GM21786 (cell line): ENCODE measurements around the gene SHC2.

ENCODE experiments used
- ATAC-seq: cut with Tn5 transposase; IDR thresholded peaks from one replicate; pipeline ENCODE4 v1.9.1; 2021; ENCODE audit not compliant: unreplicated experiment

The SHC2 gene

DNA sequence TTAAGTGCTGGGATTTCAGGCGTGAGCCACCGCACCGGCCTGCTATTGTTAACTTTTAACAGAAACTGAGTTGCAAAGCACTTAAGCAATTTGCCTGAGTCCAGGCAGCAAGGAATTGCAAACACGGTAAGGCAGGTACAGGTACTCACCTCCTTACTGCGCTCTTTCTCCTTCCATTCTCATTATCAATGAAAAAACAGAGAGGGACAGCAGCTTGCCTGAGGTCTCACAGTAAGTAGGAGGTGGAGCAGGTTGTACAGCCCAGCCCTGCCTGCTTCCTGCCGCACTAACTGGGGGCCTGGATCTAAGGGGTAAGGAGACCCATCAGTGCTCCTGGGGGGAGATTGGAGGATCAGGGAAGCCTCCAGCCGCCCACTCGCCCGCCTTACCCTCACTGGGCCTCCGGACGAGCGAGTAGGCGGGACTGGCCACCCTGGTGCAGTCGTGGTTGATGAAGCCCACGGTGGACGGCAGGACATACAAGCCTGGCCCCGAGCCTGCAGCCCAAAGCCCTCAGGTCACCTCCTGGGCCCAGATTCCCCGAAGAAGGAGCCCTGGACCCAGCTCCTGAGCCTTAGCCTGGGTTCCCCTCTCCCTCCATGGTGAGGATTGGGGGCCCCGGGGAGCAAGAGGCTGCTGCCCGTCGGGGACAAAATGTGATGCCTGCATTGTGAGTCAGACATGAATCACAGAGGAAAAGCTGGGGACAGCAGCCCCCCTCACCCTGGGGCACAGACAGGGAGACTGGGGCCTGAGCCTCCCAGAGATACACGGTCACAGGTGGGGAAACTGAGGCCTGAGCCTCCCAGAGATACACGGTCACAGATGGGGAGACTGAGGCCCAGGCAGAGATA is 11.4 kb upstream of the SHC2 start:
- ATAC-seq = no peak

- no peak for ATAC-seq
These were observed 9.9 kb upstream of the SHC2 start for GRCh38 chr19:470701-471100.

- no peak for ATAC-seq
These were observed 9.0 kb upstream of the SHC2 start for GRCh38 chr19:469833-470232.

DNA sequence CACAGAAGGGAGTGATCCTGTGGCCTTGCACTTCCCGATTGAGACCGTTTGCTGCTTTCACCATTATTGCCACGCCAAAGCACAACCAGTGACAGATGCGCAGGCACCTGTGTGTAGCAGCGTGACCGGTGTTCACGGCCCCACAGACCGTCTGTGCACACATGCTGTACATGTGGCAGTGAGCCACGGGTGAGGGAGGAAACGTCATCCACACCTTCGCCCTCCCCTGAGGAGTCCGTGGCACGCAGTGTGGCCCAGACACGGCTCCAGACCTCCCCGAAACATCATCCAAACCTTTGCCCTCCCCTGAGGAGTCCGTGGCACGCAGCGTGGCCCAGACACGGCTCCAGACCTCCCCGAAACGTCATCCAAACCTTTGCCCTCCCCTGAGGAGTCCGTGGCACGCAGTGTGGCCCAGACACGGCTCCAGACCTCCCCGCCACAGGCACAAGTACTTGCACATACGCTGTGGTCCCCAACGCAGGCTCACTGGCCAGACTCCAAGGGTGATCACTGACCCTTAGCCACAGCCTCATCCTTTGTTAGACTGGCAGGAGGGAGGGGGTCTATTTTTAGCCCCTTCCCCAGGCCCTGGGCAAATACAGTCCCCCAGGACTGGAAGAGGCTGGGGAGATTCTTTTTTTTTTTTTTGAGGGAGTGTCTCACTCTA is 7.9 kb upstream of the SHC2 start:
- ATAC-seq = no peak

GRCh38 chr19:467554-467953 is 6.7 kb upstream of the SHC2 start:
- ATAC-seq = no peak

GRCh38 chr19:465056-465816 is 4.4 kb upstream of the SHC2 start:
- no peak for ATAC-seq

GRCh38 chr19:464208-464545 is 3.3 kb upstream of the SHC2 start:
- no peak for ATAC-seq

DNA sequence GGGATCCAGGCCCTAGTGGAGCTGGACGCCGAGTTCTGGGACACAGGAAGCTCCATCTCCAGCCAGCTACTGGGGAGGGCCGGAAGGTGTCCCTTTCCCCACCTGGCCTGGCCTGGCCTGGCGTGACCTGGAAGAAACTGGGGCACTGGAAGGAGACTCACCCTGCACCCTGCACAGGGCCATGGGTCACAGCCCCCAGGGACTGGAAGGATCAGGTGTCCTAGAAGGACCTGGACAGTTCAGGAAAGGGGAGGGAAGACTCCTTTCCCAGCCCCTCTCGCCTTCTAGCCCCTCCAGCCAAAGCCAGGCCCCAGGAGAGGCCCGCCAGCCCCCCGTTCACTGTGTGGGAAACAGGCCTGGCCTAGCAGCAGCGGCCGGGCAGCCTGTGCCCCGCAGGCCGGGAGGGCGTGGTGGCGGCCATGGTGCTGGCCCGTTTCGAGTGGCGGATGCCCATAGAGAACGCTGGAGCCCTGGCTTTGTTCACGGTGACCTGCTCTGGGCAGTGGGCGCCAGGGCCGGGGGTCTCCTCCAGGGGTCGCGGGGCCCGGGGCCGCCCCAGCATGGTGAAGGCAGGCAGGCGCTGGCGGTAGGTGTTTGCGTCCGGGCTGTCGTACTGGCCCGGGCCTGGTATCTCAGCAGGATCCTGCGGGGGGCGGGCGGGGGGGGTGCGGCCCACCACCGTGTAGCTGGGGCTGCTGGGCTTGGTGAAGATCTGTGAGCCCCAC is 2.8 kb upstream of the SHC2 start:
- ATAC-seq = no peak

DNA sequence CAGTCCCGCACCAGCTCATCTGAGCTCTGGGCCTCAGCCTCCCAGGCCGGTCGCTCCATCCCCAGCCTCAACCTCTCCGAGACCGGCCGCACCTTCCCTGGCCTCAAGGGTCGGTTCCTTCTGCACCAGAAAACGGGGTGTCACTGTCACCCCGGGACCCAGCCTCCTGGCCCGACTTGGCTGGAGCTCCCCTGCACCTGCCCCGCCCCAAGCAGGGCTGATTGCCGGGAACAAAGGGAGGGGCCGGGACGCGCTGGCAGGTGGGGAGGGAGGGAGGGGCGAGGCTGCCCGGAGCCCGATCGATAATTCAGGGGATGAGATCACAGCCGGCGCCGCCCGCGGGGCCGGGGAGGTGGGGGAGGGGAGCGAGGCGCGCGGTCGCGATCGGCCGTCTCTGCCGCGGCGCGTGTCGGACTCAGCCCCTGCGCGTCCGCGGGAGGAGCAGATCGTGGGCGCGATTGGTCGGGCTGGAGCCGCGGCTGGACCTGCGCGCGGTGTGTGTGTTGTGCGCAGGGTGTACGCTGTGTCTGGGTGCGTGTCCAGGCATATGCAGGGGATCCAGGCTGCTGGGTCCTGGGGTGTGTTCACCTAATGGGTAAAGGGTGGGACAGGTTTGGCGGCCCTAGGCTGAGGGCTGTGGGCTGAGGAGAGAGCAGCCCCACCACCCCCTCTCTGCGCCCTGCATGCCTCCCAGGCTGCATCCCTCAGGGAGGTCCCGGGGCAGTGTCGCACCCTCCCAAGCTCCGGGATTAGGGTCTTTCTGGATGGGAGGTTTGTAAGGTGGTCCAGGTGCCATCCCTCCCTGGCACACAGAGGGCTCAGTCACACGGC is 1.1 kb upstream of the SHC2 start:
- ATAC-seq = no peak

DNA sequence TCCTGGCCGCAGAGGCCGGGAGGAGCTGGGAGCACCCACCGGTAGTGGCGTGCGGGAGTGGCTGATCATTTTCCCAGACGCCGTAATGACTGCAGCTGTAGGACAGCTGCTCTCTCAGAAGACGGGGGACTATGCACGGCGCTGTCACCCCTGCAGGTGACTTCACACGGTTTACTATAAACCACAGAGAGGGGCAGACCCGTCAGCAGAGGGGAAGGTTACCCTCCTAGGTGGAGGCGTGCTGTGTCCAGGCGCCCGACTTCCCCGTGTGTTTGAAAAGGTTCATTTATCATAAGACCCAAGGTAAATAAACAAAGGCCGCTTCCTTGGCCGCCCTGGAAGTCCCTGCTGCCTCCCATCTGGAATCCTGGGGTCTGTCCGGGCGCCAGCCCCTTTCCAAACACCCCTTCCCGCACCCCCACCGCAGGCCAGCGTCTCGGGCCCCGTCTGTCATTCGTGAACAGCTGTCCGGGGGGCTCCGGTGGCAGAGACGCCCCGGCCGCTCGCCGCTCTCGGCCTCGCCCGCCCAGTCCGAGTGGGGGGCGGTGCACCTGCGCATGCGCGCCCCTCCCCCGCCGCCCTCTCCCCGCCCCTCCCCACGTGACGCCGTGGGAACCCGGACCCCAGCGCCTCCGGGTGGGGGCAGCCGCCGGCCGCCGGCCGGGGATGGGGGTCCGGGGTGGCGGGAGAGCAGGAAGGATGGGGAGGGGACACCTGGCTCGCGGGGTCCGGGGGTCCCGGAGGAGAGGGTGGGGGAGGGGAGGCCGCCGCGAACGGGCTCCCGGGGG is 915 bp downstream of the SHC2 start:
- ATAC-seq = no peak

DNA sequence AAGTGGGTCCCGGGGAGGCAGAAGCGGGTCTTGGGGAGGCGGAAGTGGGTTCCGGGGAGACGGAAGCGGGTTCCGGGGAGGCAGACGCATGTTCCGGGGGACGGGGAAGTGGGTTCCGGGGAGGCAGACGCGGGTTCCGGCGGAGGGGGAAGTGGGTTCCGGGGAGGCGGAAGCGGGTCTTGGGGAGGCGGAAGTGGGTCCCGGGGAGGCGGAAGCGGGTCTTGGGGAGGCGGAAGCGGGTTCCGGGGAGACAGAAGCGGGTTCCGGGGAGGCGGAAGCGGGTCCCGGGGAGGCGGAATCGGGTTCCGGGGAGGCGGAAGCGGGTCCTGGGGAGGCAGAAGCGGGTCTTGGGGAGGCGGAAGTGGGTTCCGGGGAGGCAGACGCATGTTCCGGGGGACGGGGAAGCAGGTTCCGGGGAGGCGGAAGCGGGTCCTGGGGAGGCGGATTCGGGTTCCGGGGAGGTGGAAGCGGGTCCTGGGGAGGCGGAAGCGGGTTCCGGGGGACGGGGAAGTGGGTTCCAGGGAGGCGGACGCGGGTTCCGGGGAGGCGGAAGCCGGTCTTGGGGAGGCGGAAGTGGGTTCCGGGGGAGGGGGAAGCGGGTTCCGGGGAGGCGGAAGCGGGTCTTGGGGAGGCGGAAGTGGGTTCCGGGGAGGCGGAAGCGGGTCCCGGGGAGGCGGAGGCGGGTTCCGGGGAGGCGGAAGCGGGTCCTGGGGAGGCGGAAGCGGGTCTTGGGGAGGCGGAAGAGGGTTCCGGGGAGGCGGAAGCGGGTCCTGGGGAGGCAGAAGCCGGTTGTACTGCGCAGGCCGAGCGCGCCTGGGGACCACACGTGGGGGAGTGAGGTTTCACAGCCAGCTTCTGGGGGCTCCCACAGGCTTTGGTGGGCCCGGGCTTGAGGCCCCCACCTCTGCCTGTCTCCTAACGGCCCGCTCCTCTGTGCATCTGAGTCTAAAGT is 2.5 kb downstream of the SHC2 start:
- ATAC-seq = no peak

DNA sequence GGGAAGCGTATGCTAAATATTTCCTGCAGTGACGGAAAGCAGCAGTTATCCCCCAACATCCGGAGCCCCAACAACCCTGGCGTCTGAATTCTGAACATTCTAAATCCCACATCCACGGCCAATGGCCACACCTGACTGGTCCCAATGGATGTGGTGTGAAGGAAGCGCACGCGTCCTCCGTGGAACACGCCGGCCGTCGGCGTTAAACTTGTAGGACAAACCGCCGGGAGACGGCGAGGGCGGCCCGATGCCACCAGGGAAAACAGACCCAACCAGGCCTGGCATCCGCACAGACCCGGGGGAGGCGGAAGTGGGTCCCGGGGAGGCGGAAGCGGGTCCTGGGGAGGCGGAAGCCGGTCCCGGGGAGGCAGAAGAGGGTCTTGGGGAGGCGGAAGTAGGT is 3.2 kb downstream of the SHC2 start:
- ATAC-seq = no peak

DNA sequence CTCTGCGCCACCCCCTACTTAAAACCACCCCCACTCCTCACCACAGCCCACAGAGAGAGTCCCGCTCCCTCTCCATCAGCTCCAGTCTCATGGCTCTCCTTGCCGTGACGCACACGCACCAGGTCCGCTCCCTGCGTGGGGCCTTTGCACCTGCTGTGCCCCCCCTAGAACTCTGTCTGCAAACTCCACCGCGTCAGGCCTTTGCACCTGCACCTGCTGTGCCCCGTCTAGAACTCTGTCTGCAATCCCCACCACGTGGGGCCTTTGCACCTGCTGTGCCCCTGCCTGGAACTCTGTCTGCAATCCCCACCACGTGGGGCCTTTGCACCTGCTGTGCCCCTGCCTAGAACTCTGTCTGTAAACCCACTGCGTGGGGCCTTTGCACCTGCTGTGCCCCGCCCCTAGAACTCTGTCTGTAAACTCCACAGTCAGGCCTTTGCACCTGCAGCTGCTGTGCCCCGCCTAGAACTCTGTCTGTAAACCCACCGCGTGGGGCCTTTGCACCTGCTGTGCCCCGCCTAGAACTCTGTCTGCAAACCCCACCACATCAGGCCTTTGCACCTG is 4.2 kb downstream of the SHC2 start:
- no peak for ATAC-seq

DNA sequence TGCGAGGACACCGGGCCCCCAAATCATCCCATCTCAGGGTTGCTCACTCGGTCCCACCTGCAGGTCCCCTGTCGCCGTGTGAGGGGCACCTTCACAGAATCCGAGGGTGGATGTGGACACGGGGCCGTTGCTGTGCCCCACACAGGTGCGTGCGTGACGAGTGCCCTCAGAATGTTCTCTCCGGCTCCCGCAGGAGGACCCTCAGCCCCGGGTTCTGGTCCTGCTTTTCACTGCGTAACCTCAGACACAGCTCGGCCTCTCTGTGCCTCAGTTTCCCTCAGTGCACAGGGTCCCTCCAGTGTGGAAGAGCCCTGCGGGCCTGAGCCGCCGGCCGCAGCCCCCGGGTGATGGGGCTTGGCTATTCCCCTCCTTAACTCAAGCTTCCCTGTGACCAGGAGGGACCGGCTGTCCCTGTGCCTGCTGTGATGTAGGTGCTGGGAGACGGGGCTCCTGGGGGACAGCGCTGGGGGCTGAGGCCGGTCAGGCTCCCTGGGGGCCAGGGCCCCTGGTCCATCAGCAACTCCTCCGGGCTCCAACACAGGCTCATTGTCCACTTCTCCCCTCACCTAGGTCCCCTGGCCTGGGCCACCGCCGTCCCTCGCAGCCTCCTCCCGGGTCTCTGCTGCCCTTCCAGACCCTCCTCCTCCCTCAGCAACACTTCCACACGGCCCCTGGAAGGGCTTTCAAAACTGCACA is 4.8 kb downstream of the SHC2 start:
- ATAC-seq = no peak

DNA sequence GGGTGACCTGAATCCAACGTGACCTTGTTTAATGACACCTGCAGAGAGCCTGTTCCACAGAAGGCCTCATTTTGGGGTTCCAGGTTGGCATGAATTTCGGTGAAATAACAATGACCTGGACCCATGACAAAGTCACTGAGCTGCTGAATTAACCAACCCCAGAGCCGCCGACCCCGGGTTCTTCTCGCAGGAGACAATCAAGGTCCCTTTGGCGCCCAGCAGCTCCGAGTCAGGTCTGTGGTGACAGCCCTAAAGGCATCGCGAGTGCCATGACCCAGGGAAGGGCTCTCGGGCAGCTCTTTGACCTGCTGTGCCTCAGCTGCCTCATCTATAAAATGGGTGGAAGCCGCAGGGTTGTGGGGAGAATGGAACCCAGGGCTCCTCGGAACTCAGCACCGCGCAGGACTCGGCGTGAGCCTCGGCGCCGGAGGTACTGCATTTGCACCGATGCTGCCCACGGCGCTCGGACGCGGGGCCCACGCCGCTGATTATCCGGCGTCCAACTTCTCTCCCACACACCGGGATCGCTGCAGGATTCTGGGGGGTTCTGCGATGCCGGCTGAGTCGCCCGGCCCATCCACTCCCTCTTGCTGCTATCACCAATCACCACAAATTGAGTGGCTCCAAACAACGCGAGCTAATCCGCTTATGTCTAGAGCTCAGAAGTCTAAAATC is 5.7 kb downstream of the SHC2 start:
- no peak for ATAC-seq

DNA sequence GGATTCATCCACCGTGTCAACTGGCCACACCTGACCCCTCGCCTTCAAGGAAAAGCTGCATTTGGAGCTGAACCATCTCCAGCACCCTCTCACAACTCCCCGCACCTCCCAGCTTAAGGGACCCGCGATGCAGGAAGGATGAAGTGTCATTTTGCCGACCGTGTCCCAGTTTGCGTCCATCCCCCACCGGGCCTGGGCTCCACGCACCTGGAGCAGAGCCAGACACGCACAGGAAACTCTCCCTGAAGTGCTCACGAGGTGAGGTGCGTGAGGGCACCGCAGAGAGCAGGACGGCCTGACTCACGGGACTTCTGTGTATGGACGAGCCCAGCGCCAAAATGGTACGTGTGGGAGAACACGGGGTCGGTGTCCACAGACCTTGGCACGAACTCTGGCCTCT is 7.2 kb downstream of the SHC2 start:
- no peak for ATAC-seq

- ATAC-seq = no peak
These were observed 8.0 kb downstream of the SHC2 start for GRCh38 chr19:452829-453228.
